A549 (cell line): ENCODE data around the gene KSR1.

ENCODE experiments used
- CTCF ChIP-seq: fragments of >200 bp; sonication (Bioruptor Twin); formaldehyde crosslinking; IDR thresholded peaks from 3 replicates; pipeline ENCODE4 v1.5.1; 2016
- PBX3 ChIP-seq: IDR thresholded peaks from 2 replicates; pipeline ENCODE4 v1.6.1; 2012
- POLR2A ChIP-seq: IDR thresholded peaks from 2 replicates; pipeline ENCODE4 v1.6.1; 2012; ENCODE audit warnings: mild to moderate bottlenecking, low read length

- TF ChIP-seq PBX3, result no peak
- no peak for TF ChIP-seq CTCF
- no peak for TF ChIP-seq POLR2A
Observed at GRCh38 chr17:27610304-27610677, 154.0 kb downstream of the KSR1 start.
